Measurements from ENCODE around the gene MAPKAPK3. TPM values are rescaled to one million over a fixed set of nuclear protein-coding genes. Genes with fewer than 3 reads are reported as not detected.
A peak's percentile ranks its signal among the peaks of the same experiment; 100 is the strongest.

Gene MAPKAPK3
- total RNA-seq, 4 donors from 2014 or later, result 17.2 to 53.7 (median 18.0) TPM

DNA sequence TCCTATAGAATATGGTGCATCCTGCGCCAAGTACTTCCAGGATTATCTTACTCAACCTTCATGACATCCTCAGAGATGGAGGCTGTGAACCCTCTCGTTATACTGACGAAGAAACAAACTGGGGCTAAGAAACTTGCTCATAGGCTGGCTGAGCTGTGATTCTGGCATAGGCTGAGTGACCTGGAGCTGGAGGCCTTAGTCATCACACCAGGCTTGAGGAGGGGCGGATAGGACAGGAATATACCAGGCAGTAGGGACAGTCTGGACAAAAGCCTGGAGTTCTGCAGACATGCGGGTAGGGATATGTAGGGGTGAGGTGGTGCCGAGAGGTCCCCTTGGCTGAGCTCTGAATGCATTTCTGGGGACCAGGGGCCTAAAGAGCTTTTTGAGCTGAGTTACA lies 29.6 kb upstream of the MAPKAPK3 start:
- no peak overlapping the region for H3K27ac ChIP-seq

DNA sequence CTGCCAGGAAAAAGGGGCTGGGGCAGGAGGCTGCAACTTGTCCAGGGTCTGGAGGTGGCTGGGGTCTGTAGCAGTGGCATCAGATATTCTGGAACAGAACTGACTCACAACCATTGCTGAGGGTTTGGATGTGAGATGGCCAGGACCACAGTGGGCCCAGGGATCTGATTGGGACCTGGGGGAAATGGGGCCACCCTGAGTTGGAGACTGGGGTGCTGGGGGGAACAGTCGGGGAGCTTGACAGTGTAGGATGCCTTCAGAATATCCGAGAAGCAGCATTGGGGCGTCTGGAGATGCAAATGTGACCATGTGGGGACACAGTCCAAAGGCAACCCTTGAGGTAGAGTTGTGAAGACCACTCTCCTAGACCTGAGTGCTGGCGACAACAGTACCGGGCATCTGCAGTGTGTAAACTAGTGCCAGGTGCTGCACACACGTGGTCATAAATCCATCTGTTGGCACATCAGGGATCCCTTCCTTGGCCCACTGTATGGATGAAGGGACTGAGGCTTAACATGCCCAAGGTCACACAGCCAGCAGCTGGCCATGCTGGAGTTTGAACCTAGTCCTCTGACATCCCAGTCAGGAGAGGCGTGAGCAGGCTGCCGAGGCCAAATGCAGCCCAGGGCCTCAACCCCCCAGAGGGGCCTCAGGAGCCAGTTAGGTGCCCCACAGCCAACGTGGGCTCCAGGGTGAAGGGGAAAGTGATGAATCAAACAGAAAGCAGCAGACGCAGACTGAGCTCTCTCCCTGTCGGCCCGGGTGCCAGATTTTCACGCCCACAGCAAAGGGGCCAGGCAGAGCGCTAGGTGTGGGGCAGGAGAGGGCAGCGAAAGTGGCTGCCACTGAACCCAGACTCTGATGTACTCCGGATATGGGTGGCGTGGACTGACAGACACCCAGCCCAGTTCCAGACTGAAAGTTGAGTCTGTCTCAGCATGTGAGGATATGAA lies 28.9 kb upstream of the MAPKAPK3 start:
- Histone ChIP-seq H3K4me1 (peaks cover 0 to 30% (median 20%) of the 10 kb centered on the region in 4 donors), H3K36me3 (peaks cover 0 to 21% (median 0%) of the 10 kb centered on the region in 3 donors), H3K27me3 (no peaks in the 10 kb centered on the region), H3K9me3 (no peaks in the 10 kb centered on the region), H3K4me3 (no peak overlapping the region), H3K27ac (no peak overlapping the region)
- TF ChIP-seq POLR2A (IDR thresholded peaks at IDR 0.05) (no peak), EP300 (IDR thresholded peaks at IDR 0.05) (no peak)
- TF ChIP-seq, protein P1, sequence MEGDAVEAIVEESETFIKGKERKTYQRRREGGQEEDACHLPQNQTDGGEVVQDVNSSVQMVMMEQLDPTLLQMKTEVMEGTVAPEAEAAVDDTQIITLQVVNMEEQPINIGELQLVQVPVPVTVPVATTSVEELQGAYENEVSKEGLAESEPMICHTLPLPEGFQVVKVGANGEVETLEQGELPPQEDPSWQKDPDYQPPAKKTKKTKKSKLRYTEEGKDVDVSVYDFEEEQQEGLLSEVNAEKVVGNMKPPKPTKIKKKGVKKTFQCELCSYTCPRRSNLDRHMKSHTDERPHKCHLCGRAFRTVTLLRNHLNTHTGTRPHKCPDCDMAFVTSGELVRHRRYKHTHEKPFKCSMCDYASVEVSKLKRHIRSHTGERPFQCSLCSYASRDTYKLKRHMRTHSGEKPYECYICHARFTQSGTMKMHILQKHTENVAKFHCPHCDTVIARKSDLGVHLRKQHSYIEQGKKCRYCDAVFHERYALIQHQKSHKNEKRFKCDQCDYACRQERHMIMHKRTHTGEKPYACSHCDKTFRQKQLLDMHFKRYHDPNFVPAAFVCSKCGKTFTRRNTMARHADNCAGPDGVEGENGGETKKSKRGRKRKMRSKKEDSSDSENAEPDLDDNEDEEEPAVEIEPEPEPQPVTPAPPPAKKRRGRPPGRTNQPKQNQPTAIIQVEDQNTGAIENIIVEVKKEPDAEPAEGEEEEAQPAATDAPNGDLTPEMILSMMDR (IDR thresholded peaks at IDR 0.05), result no peak
- no peak for DNase-seq (ENCODE audit: low spot score in 2 of 2)
- 48 to 65% methylated on average over 16 to 17 of the region's 17 CpGs for WGBS, 2 donors

More for the DNA sequence above, 29.6 kb upstream of the MAPKAPK3 start:
- TF ChIP-seq, protein P1 (IDR thresholded peaks at IDR 0.05), result no peak
- no peak for TF ChIP-seq EP300 (IDR thresholded peaks at IDR 0.05)
- no peak for TF ChIP-seq POLR2A (IDR thresholded peaks at IDR 0.05)
- DNase-seq (ENCODE audit: low spot score in 2 of 2), result no peak
- H3K4me1 ChIP-seq, result peaks cover 0 to 24% (median 14%) of the 10 kb centered on the region in 4 donors
- no peaks in the 10 kb centered on the region for H3K27me3 ChIP-seq
- 88 to 90% methylated on average over 6 of the region's 6 CpGs for WGBS, 2 donors
- peaks cover 0 to 28% (median 0%) of the 10 kb centered on the region in 3 donors for H3K36me3 ChIP-seq
- H3K9me3 ChIP-seq, result no peaks in the 10 kb centered on the region
- no peak overlapping the region for H3K4me3 ChIP-seq

DNA sequence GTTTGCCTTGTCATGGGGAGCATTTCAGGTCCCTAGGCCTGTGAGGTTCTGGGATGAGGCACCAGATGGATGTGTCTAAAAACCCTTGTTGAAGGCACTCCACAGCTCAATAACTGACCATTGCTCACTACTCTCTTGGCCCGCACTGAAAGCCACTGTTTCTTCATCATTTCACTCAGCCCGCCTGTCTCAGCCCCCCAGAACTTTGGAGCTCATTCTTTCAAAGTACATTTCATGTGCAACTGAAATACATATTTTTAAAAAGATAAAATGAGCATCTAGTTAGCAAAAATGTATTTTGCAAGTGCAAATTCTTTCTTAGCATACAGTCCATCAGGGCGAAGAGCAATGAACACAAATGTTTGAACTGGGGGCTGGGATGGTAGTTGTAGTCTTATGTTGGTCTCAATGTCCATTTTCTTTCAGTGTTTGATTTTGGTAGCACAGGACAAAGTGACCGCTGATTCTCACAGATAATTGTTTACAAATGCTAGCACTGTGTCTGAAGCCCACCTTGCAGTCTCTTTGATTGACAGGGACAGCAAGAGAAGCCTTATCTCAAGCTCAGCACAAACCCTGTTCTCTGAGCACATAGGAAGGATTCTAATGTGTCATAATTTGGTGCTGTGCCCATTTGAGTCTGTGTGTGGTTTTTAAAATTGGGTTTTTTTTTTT lies 28.1 kb upstream of the MAPKAPK3 start:
- Histone ChIP-seq H3K9me3 (no peaks in the 10 kb centered on the region), H3K4me1 (peaks cover 0 to 30% (median 20%) of the 10 kb centered on the region in 4 donors), H3K4me3 (no peak overlapping the region), H3K27me3 (no peaks in the 10 kb centered on the region), H3K27ac (no peak overlapping the region), H3K36me3 (peaks cover 0 to 14% (median 0%) of the 10 kb centered on the region in 3 donors)
- DNase-seq (ENCODE audit: low spot score in 2 of 2), result no peak
- WGBS, 2 donors, result 73 to 83% methylated on average over 4 of the region's 4 CpGs
- TF ChIP-seq EP300 (IDR thresholded peaks at IDR 0.05) (no peak), POLR2A (IDR thresholded peaks at IDR 0.05) (no peak)
- TF ChIP-seq, protein P1 (IDR thresholded peaks at IDR 0.05), result no peak

DNA sequence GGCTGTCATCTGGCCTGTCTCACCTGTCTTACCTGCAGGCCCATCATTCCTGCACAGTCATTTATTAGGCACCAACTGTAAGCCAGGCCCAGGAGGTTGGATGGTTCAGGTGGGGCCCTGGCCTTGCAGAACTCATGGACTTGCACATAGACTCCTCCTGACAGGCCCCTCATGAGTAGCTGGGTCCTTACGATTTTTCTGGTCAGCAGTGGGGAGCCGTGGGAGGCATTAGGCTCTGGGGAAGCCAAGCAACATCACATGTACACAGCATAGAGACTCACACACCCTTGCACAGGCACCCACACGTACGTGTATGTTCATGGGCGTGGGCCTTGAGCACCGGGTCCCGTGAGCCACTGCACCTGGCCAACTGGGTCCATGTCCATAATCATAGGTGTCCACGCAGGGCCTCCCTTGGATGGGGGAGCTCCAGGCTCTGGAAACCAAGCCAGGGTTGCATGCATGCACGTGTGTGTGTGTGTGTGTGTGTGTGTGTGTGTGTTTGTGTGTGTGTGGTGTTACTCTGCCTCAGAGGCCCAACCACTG lies 25.7 kb upstream of the MAPKAPK3 start:
- Histone ChIP-seq H3K9me3 (no peaks in the 10 kb centered on the region), H3K4me3 (no peak overlapping the region), H3K4me1 (peaks cover 0 to 25% (median 20%) of the 10 kb centered on the region in 4 donors), H3K27ac (peak overlapping the region in 2 of 4 donors; percentile 15 to 59), H3K27me3 (no peaks in the 10 kb centered on the region), H3K36me3 (no peaks in the 10 kb centered on the region)
- WGBS, 2 donors, result 62 to 76% methylated on average over 5 to 9 of the region's 9 CpGs
- TF ChIP-seq, protein P1 (IDR thresholded peaks at IDR 0.05), result no peak
- TF ChIP-seq POLR2A (IDR thresholded peaks at IDR 0.05) (peak in 1 of 2 donors; percentile 1), EP300 (IDR thresholded peaks at IDR 0.05) (no peak)
- no peak for DNase-seq (ENCODE audit: low spot score in 2 of 2)
